K562 (cell line): Measurements from ENCODE around the gene RGS19. TPM values are rescaled to one million over a fixed set of nuclear protein-coding genes. Genes with fewer than 3 reads are reported as not detected.

ENCODE experiments used
- ARID2 ChIP-seq: fragments of 450-650 bp; IDR thresholded peaks from 2 replicates; pipeline ENCODE4 v1.6.1; 2017; ENCODE audit warnings: antibody characterized with exemption, mild to moderate bottlenecking
- ARID4B ChIP-seq: sonication (generic); formaldehyde crosslinking; IDR thresholded peaks from 2 replicates; pipeline ENCODE4 v1.8.0; 2022; ENCODE audit warnings: mild to moderate bottlenecking, missing genetic modification reagents
- ASH1L ChIP-seq: fragments of 450-650 bp; IDR thresholded peaks from 2 replicates; pipeline ENCODE4 v1.6.1; 2018; ENCODE audit warnings: borderline replicate concordance, mild to moderate bottlenecking, low read depth; ENCODE audit not compliant: partially characterized antibody
- BACH1 ChIP-seq: fragments of 200-800 bp; sonication (Bioruptor generic); IDR thresholded peaks from 2 replicates; pipeline ENCODE4 v1.6.1; 2016; ENCODE audit warnings: missing genetic modification characterization, missing compliant biosample characterization
- DIDO1 ChIP-seq: fragments of 450-650 bp; IDR thresholded peaks from 2 replicates; pipeline ENCODE4 v1.6.1; 2016; ENCODE audit warnings: low read depth, missing biosample characterization, missing genetic modification characterization
- FOXJ2 ChIP-seq: fragments of 200-800 bp; sonication (Bioruptor generic); IDR thresholded peaks from 2 replicates; pipeline ENCODE4 v1.6.1; 2016; ENCODE audit warnings: missing genetic modification characterization, missing compliant biosample characterization
- JUN ChIP-seq, 2 experiments: sonication (generic) in 1 of 2; formaldehyde crosslinking in 1 of 2; IDR thresholded peaks; 2 replicates each; pipeline versions ENCODE4 v1.6.1 to v1.8.0; 2012 to 2022; ENCODE audit warnings: borderline replicate concordance in 2 of 2, mild to moderate bottlenecking in 2 of 2, improper control_type of control experiment in 1 of 2, low read depth in 1 of 2, low read length in 1 of 2, missing genetic modification reagents in 1 of 2
- NFXL1 ChIP-seq: fragments of 450-650 bp; formaldehyde crosslinking; IDR thresholded peaks from 2 replicates; pipeline ENCODE4 v1.4.0; 2021; ENCODE audit warnings: mild to moderate bottlenecking
- NR4A1 ChIP-seq, 2 experiments: fragments of 250-450 bp in 1 of 2; fragments of 450-650 bp in 1 of 2; sonication (Bioruptor Pico) in 1 of 2; IDR thresholded peaks; 2 replicates each; pipeline versions ENCODE4 v1.4.0 to v1.6.1; 2016 to 2020; ENCODE audit warnings: mild to moderate bottlenecking in 2 of 2, missing compliant biosample characterization in 1 of 2, missing genetic modification characterization in 1 of 2, moderate library complexity in 1 of 2
- PTBP1 ChIP-seq: fragments of 200-400 bp; formaldehyde crosslinking; IDR thresholded peaks from 2 replicates; pipeline ENCODE4 v1.6.1; 2017; ENCODE audit warnings: low read depth, low read length
- RBFOX2 ChIP-seq: fragments of 200-400 bp; formaldehyde crosslinking; IDR thresholded peaks from 2 replicates; pipeline ENCODE4 v1.6.1; 2017; ENCODE audit warnings: low read depth, mild to moderate bottlenecking, low read length, moderate library complexity
- ZNF347 ChIP-seq: fragments of 450-650 bp; formaldehyde crosslinking; IDR thresholded peaks from 2 replicates; pipeline ENCODE4 v1.4.0; 2020; ENCODE audit warnings: low read depth, mild to moderate bottlenecking, moderate library complexity
- ZNF77 ChIP-seq: fragments of 250-450 bp; sonication (Bioruptor Pico); IDR thresholded peaks from 2 replicates; pipeline ENCODE4 v1.5.0; 2020
- polyA plus RNA-seq, 8 experiments: library from polyadenylated mRNA; depleted of rRNA in 4 of 8; stranded (reverse) in 5 of 8; unstranded in 3 of 8; fragments of >200 nt; fragmentation: Nextera tagmentation in 2 of 8; fragmentation: Illumina TruSeq in 1 of 8; extraction: Ambion mirVana in 2 of 8; extraction: Trizol in 1 of 8; gene quantifications; 2 replicates each; pipeline versions ENCODE4 v1.2.1 to v1.2.3, GENCODE V29; 2011 to 2014; ENCODE audit warnings: inconsistent platforms in 1 of 8, missing spikeins in 1 of 8
- total RNA-seq, 7 experiments: library from RNA; depleted of rRNA in 6 of 7; stranded (reverse); fragments of >200 nt in 6 of 7; fragmentation: Illumina TruSeq in 2 of 7; extraction: Trizol in 2 of 7; gene quantifications; 2 replicates each; pipeline versions ENCODE4 v1.2.1 to v1.2.3, GENCODE V29; 2011 to 2021; ENCODE audit warnings: low replicate concordance in 1 of 7
- TF ChIP-seq, protein P1 (sequence below): sonication (generic); formaldehyde crosslinking; IDR thresholded peaks from 2 replicates; pipeline ENCODE4 v1.8.1; 2022; ENCODE audit warnings: missing genetic modification reagents
- TF ChIP-seq, protein P2 (sequence below): sonication (generic); formaldehyde crosslinking; IDR thresholded peaks from 2 replicates; pipeline ENCODE4 v1.8.1; 2023; ENCODE audit warnings: mild to moderate bottlenecking, missing genetic modification reagents

The RGS19 gene
- total and polyA plus RNA-seq, 9 of the 15 experiments (the other 6 are each of a cell fraction or from before 2014, with no cell fraction given) = 0.41 to 23.7 (median 14.6) TPM

DNA sequence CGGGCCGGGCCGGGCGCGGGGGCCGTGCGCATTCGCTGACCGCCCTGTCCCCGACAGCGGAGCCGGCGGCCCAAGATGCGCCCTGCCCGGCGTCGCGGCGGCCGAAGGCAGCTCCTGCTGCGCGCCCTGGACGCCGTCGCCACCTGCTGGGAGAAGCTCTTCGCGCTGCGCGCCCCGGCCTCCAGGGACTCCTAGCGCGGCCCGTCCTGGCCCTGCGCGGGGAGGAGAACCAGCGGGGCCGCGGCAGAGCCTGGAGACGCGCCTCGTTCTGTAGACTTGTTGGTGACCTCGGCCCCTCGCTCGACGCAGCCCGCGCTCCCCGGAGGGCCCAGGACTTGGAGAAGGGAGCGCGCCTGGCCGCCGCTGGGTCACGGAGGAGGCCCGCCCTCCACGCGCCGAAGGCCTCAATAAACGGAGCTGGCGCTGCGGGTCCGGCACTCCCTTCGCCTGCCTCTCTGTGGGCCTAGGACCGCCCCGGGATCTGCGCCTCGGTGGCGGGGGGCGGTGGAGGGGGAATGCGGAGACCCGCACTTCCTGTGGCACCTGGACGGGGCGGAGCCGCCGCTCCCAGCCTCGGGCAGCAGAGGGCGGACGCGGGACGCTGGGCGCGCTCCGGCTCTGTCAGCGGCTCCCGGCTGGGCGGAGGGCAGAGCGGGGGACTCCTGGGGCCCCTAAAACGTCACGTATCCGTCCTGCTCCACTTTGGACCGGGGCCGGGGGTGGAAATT is 40.6 kb downstream of the RGS19 start (continued):
- 0 out of 2 replicates have a peak, but pooled peaks have one; percentile 43 for TF ChIP-seq ARID2
- TF ChIP-seq, protein P1, sequence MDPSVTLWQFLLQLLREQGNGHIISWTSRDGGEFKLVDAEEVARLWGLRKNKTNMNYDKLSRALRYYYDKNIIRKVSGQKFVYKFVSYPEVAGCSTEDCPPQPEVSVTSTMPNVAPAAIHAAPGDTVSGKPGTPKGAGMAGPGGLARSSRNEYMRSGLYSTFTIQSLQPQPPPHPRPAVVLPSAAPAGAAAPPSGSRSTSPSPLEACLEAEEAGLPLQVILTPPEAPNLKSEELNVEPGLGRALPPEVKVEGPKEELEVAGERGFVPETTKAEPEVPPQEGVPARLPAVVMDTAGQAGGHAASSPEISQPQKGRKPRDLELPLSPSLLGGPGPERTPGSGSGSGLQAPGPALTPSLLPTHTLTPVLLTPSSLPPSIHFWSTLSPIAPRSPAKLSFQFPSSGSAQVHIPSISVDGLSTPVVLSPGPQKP (CRISPR knock-in tag) = no peak
- TF ChIP-seq, protein P2, sequence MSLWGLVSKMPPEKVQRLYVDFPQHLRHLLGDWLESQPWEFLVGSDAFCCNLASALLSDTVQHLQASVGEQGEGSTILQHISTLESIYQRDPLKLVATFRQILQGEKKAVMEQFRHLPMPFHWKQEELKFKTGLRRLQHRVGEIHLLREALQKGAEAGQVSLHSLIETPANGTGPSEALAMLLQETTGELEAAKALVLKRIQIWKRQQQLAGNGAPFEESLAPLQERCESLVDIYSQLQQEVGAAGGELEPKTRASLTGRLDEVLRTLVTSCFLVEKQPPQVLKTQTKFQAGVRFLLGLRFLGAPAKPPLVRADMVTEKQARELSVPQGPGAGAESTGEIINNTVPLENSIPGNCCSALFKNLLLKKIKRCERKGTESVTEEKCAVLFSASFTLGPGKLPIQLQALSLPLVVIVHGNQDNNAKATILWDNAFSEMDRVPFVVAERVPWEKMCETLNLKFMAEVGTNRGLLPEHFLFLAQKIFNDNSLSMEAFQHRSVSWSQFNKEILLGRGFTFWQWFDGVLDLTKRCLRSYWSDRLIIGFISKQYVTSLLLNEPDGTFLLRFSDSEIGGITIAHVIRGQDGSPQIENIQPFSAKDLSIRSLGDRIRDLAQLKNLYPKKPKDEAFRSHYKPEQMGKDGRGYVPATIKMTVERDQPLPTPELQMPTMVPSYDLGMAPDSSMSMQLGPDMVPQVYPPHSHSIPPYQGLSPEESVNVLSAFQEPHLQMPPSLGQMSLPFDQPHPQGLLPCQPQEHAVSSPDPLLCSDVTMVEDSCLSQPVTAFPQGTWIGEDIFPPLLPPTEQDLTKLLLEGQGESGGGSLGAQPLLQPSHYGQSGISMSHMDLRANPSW (CRISPR knock-in tag) = 0 out of 2 replicates have a peak, but pooled peaks have one; percentile 71
- no peak for TF ChIP-seq JUN (IDR thresholded peaks at IDR 0.05; ENCODE audit: borderline replicate concordance, low read depth, low read length)
- no peak for TF ChIP-seq JUN (CRISPR knock-in tag; IDR thresholded peaks at IDR 0.05; ENCODE audit: borderline replicate concordance)
- TF ChIP-seq ZNF347 (CRISPR knock-in tag) = no peak
- peak; percentile 78 for TF ChIP-seq NR4A1 (CRISPR knock-in tag; IDR thresholded peaks at IDR 0.05)
- TF ChIP-seq NR4A1 (tag; IDR thresholded peaks at IDR 0.05) = no peak
- TF ChIP-seq FOXJ2 = no peak
- peak; percentile 89 for TF ChIP-seq ARID4B
- TF ChIP-seq RBFOX2 = peak; percentile 83
- no peak for TF ChIP-seq NFXL1
- TF ChIP-seq PTBP1 = no peak
- TF ChIP-seq ASH1L = no peak
- no peak for TF ChIP-seq BACH1 (tag)
- TF ChIP-seq DIDO1 (tag) = no peak
- TF ChIP-seq ZNF77 (CRISPR knock-in tag) = no peak
